Left lobe of liver (tissue), 2 donors: ENCODE results near the gene RNPS1. TPM values are rescaled to one million over a fixed set of nuclear protein-coding genes. Genes with fewer than 3 reads are reported as not detected.

Experiments used
- ATAC-seq: fragments of 200-7000 bp; cut with Tn5 transposase; one replicate; pipeline ENCODE4 v1.9.1; 2020; ENCODE audit warnings: mild to moderate bottlenecking, moderate library complexity
- DNase-seq: peaks from one replicate; pipeline ENCODE4 v3.0.0-alpha.2; 2020; ENCODE audit warnings: low spot score
- total RNA-seq: library from RNA; stranded (reverse); gene quantifications from one replicate; pipeline ENCODE4 v1.2.1, GENCODE V29; 2021
- donor health status: DM: no; HTN: no; CAD: no; lungs with moderate emphysema.
- donor health status: DM: no; HTN: yes; CAD: no.

RNPS1 gene
- total RNA-seq, 1 donor from 2014 or later = 32.1 TPM

- peak; percentile 71 for ATAC-seq
- peak; percentile 74 for DNase-seq
These were observed 43.9 kb downstream of the RNPS1 start for GRCh38 chr16:2223942-2224486.

- peak; percentile 100 for DNase-seq
- ATAC-seq = peak; percentile 93
These were observed 44.5 kb downstream of the RNPS1 start, which contains the start of gene E4F1 for GRCh38 chr16:2223221-2223941. Gene E4F1, plus strand, starts transcription at chr16:2223591. Its CDS starts 23 bp downstream, at chr16:2223614.

- no peak for DNase-seq
- no peak for ATAC-seq
These were observed 51.6 kb downstream of the RNPS1 start for GRCh38 chr16:2216330-2216729.

GRCh38 chr16:2214719-2214968 is 53.3 kb downstream of the RNPS1 start, which contains the start of gene PGP:
Gene PGP, minus strand, starts transcription at chr16:2214840. Its CDS starts 63 bp downstream, at chr16:2214777.
- DNase-seq (no peak), ATAC-seq (peak; percentile 88)

- ATAC-seq = no peak
- no peak for DNase-seq
These were observed 53.9 kb downstream of the RNPS1 start for GRCh38 chr16:2213817-2214718.

GRCh38 chr16:2212362-2213324 is 55.3 kb downstream of the RNPS1 start:
- ATAC-seq = no peak

GRCh38 chr16:2211923-2212347 is 56.0 kb downstream of the RNPS1 start:
- ATAC-seq (no peak), DNase-seq (no peak)

More at GRCh38 chr16:2212362-2213324, 55.3 kb downstream of the RNPS1 start:
- DNase-seq = no peak

- no peak for ATAC-seq
- no peak for DNase-seq
These were observed 57.2 kb downstream of the RNPS1 start, which contains the start of gene BRICD5 for GRCh38 chr16:2210386-2211365. Gene BRICD5, minus strand, starts transcription at chr16:2210863. Its CDS starts 30 bp downstream, at chr16:2210833.

GRCh38 chr16:2210009-2210332 is 58.0 kb downstream of the RNPS1 start:
- ATAC-seq = no peak

GRCh38 chr16:2209258-2210008 is 58.5 kb downstream of the RNPS1 start:
- ATAC-seq (no peak), DNase-seq (no peak)

More at GRCh38 chr16:2210009-2210332, 58.0 kb downstream of the RNPS1 start:
- DNase-seq = no peak

GRCh38 chr16:2208772-2209171 is 59.2 kb downstream of the RNPS1 start:
- no peak for ATAC-seq

GRCh38 chr16:2208308-2208707 is 59.6 kb downstream of the RNPS1 start:
- ATAC-seq = no peak
- DNase-seq = no peak

More at GRCh38 chr16:2208772-2209171, 59.2 kb downstream of the RNPS1 start:
- no peak for DNase-seq

GRCh38 chr16:2207872-2208271 is 60.1 kb downstream of the RNPS1 start:
- no peak for DNase-seq

GRCh38 chr16:2206780-2207433 is 61.0 kb downstream of the RNPS1 start:
- ATAC-seq = no peak
- no peak for DNase-seq

More at GRCh38 chr16:2207872-2208271, 60.1 kb downstream of the RNPS1 start:
- no peak for ATAC-seq

- no peak for ATAC-seq
- DNase-seq = no peak
These were observed 61.5 kb downstream of the RNPS1 start for GRCh38 chr16:2206420-2206779.

- DNase-seq (no peak), ATAC-seq (peak; percentile 25)
These were observed 62.0 kb downstream of the RNPS1 start for GRCh38 chr16:2205967-2206313.

- DNase-seq (peak; percentile 87), ATAC-seq (peak; percentile 92)
These were observed 62.6 kb downstream of the RNPS1 start, which contains the start of gene MLST8 for GRCh38 chr16:2205104-2205966. Gene MLST8, plus strand, starts transcription at chr16:2205454. Its CDS starts 632 bp downstream, at chr16:2206086.
